Upper lobe of left lung (tissue), 6 donors: ENCODE data around the gene TAF4. TPM values are rescaled to one million over a fixed set of nuclear protein-coding genes. Genes with fewer than 3 reads are reported as not detected.
"Not testable (repeated sequence)": the region's sequence is repeated elsewhere in the genome, so short reads cannot be mapped to it uniquely, and the experiment has no call there.

Experiments
- ATAC-seq, 2 donors: fragments of 200-7000 bp; cut with Tn5 transposase; one replicate each; pipeline ENCODE4 v1.9.1; 2022; ENCODE audit warnings: mild to moderate bottlenecking in 2 of 2, moderate library complexity in 2 of 2; ENCODE audit not compliant: low FRiP score in 2 of 2
- DNase-seq, 2 donors: peaks; one replicate each; pipeline ENCODE4 v3.0.0-alpha.2; 2019 to 2020
- H3K27ac ChIP-seq, 4 donors: fragments of 200-600 bp; sonication (generic); one replicate each; pipeline ENCODE4 v1.5.1; 2016 to 2019
- H3K27me3 ChIP-seq, 4 donors: fragments of 200-600 bp; sonication (generic); one replicate each; pipeline ENCODE4 v1.5.1; 2017 to 2019
- H3K36me3 ChIP-seq, 4 donors: fragments of 200-600 bp; sonication (generic); one replicate each; pipeline ENCODE4 v1.5.1; 2016 to 2019
- H3K4me1 ChIP-seq, 4 donors: fragments of 200-600 bp; sonication (generic); one replicate each; pipeline ENCODE4 v1.5.1; 2018 to 2019
- H3K4me3 ChIP-seq, 4 donors: fragments of 200-600 bp; sonication (generic); one replicate each; pipeline ENCODE4 v1.5.1; 2017 to 2019; ENCODE audit warnings: mild to moderate bottlenecking in 2 of 4, moderate library complexity in 1 of 4
- H3K9me3 ChIP-seq, 4 donors: fragments of 200-600 bp; sonication (generic); one replicate each; pipeline ENCODE4 v1.5.1; 2018 to 2019
- EP300 ChIP-seq, 4 donors: sonication (generic); formaldehyde crosslinking; IDR thresholded peaks; one replicate each; pipeline ENCODE4 v1.5.1; 2017; ENCODE audit warnings: antibody characterized with exemption in 4 of 4, control low read depth in 2 of 4
- POLR2A ChIP-seq, 4 donors: fragments of 450-650 bp; IDR thresholded peaks; one replicate each; pipeline ENCODE4 v1.5.1; 2016 to 2017; ENCODE audit warnings: antibody characterized with exemption in 4 of 4, mild to moderate bottlenecking in 2 of 4
- POLR2AphosphoS5 ChIP-seq, 2 donors: sonication (generic); formaldehyde crosslinking; IDR thresholded peaks; one replicate each; pipeline ENCODE4 v1.5.1; 2017; ENCODE audit warnings: antibody characterized with exemption in 2 of 2
- WGBS, 2 donors: methylation state at CpG; one replicate each; pipeline ENCODE4 v1.1.5; 2017 to 2018; 5-methylcytosine and 5-hydroxymethylcytosine counted together
- total RNA-seq, 6 donors: library from RNA; depleted of rRNA in 4 of 6; stranded (reverse); fragments of >200 nt in 4 of 6; gene quantifications; one replicate each; pipeline versions ENCODE4 v1.1.0 to v1.2.1, GENCODE V29; 2016 to 2021
- TF ChIP-seq, protein P1 (sequence below), 6 experiments: fragments of 450-650 bp in 4 of 6; fragments of 200-600 bp in 2 of 6; sonication (generic) in 2 of 6; IDR thresholded peaks; one replicate each; pipeline ENCODE4 v1.5.1; 2016 to 2019; ENCODE audit warnings: antibody characterized with exemption in 6 of 6
- donor health status: DM: no; HTN: no; CAD: no; lungs with moderate emphysema.
- donor health status: DM: no; HTN: yes; CAD: no; lungs with severe emphysema.

The TAF4 gene
- total RNA-seq, 6 donors from 2014 or later: 13.0 to 44.0 (median 20.7) TPM

- Histone ChIP-seq H3K27ac (no peak overlapping the region), H3K9me3 (peaks cover 0 to 16% (median 6%) of the 10 kb centered on the region in 4 donors), H3K4me1 (no peaks in the 10 kb centered on the region), H3K27me3 (no peaks in the 10 kb centered on the region), H3K4me3 (no peak overlapping the region), H3K36me3 (peaks cover 10 to 76% (median 59%) of the 10 kb centered on the region in 4 donors)
- WGBS, 2 donors: 83 to 86% methylated on average over 11 to 14 of the region's 14 CpGs
- TF ChIP-seq POLR2A (IDR thresholded peaks at IDR 0.05) (no peak), POLR2AphosphoS5 (IDR thresholded peaks at IDR 0.05) (no peak), EP300 (IDR thresholded peaks at IDR 0.05) (no peak)
- TF ChIP-seq, protein P1, sequence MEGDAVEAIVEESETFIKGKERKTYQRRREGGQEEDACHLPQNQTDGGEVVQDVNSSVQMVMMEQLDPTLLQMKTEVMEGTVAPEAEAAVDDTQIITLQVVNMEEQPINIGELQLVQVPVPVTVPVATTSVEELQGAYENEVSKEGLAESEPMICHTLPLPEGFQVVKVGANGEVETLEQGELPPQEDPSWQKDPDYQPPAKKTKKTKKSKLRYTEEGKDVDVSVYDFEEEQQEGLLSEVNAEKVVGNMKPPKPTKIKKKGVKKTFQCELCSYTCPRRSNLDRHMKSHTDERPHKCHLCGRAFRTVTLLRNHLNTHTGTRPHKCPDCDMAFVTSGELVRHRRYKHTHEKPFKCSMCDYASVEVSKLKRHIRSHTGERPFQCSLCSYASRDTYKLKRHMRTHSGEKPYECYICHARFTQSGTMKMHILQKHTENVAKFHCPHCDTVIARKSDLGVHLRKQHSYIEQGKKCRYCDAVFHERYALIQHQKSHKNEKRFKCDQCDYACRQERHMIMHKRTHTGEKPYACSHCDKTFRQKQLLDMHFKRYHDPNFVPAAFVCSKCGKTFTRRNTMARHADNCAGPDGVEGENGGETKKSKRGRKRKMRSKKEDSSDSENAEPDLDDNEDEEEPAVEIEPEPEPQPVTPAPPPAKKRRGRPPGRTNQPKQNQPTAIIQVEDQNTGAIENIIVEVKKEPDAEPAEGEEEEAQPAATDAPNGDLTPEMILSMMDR (IDR thresholded peaks at IDR 0.05): no peak
- ATAC-seq (no peak), DNase-seq (no peak)
Observed at GRCh38 chr20:61989741-61990140, 75.9 kb downstream of the TAF4 start.

- H3K9me3 ChIP-seq: peaks cover 0 to 16% (median 6%) of the 10 kb centered on the region in 4 donors
- DNase-seq (no peak), ATAC-seq (no peak)
- H3K36me3 ChIP-seq: peaks cover 6 to 75% (median 57%) of the 10 kb centered on the region in 4 donors
- no peak for TF ChIP-seq EP300 (IDR thresholded peaks at IDR 0.05)
- TF ChIP-seq POLR2A (IDR thresholded peaks at IDR 0.05): no peak
- TF ChIP-seq, protein P1 (IDR thresholded peaks at IDR 0.05): no peak
- no peak for TF ChIP-seq POLR2AphosphoS5 (IDR thresholded peaks at IDR 0.05)
- no peak overlapping the region for H3K27ac ChIP-seq
- WGBS, 2 donors: 98% methylated on average over 18 of the region's 18 CpGs
- H3K4me1 ChIP-seq: no peaks in the 10 kb centered on the region
- H3K4me3 ChIP-seq: no peak overlapping the region
- no peaks in the 10 kb centered on the region for H3K27me3 ChIP-seq
Observed at GRCh38 chr20:61988665-61989064, 77.0 kb downstream of the TAF4 start.

- Histone ChIP-seq H3K9me3 (peaks cover 0 to 8% (median 6%) of the 10 kb centered on the region in 4 donors), H3K36me3 (peaks cover 6 to 66% (median 46%) of the 10 kb centered on the region in 4 donors), H3K4me3 (no peak overlapping the region), H3K4me1 (no peaks in the 10 kb centered on the region), H3K27ac (no peak overlapping the region), H3K27me3 (no peaks in the 10 kb centered on the region)
- ATAC-seq (no peak), DNase-seq (no peak)
- no peak for TF ChIP-seq POLR2AphosphoS5 (IDR thresholded peaks at IDR 0.05)
- TF ChIP-seq EP300 (IDR thresholded peaks at IDR 0.05): no peak
- TF ChIP-seq, protein P1 (IDR thresholded peaks at IDR 0.05): no peak
- TF ChIP-seq POLR2A (IDR thresholded peaks at IDR 0.05): no peak
- WGBS, 2 donors: 90 to 91% methylated on average over 16 of the region's 16 CpGs
Observed at GRCh38 chr20:61986762-61987321, 78.8 kb downstream of the TAF4 start.

GRCh38 chr20:61985096-61985495 lies 80.6 kb downstream of the TAF4 start:
- ATAC-seq: no peak
- TF ChIP-seq POLR2A (IDR thresholded peaks at IDR 0.05): no peak
- TF ChIP-seq, protein P1 (IDR thresholded peaks at IDR 0.05): no peak
- TF ChIP-seq POLR2AphosphoS5 (IDR thresholded peaks at IDR 0.05): no peak

DNA sequence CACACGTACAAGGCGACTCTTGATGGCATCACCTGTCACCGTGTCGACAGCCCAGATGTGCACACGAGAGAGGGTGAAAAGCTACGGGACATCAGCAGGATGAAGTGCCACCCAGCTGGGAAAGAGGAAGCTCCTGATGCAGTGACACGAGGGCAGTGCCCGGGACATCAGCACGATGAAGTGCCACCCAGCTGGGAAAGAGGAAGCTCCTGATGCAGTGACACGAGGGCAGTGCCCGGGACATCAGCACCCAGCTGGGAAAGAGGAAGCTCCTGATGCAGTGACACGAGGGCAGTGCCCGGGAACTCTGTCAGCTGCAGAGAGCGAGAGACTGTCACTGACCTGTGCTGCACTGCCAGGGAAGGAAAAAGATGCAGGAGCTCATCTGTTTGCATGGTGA lies 81.2 kb downstream of the TAF4 start:
- peak in 1 of 2 donors; percentile 41 for ATAC-seq
- H3K9me3 ChIP-seq, H3K27ac ChIP-seq, H3K4me1 ChIP-seq, H3K27me3 ChIP-seq, H3K4me3 ChIP-seq, DNase-seq: not testable (repeated sequence)
- H3K36me3 ChIP-seq: peaks cover 0 to 52% (median 32%) of the 10 kb centered on the region in 4 donors
- WGBS, 2 donors: 71 to 79% methylated on average over 10 to 13 of the region's 14 CpGs

More at GRCh38 chr20:61985096-61985495, 80.6 kb downstream of the TAF4 start:
- Histone ChIP-seq H3K27me3 (no peaks in the 10 kb centered on the region), H3K4me3 (no peak overlapping the region), H3K4me1 (no peaks in the 10 kb centered on the region), H3K36me3 (peaks cover 0 to 54% (median 32%) of the 10 kb centered on the region in 4 donors), H3K9me3 (no peaks in the 10 kb centered on the region), H3K27ac (no peak overlapping the region)
- DNase-seq: no peak
- 90 to 93% methylated on average over 6 of the region's 6 CpGs for WGBS, 2 donors
